GM19372 (cell line): Measurements from ENCODE around the gene VWF.

Experiments used
- ATAC-seq: cut with Tn5 transposase; IDR thresholded peaks from one replicate; pipeline ENCODE4 v1.9.1; 2021; ENCODE audit warnings: mild to moderate bottlenecking, low read depth, moderate library complexity; ENCODE audit not compliant: unreplicated experiment

The VWF gene

GRCh38 chr12:5966486-5967095 is 157.9 kb downstream of the VWF start:
- no peak for ATAC-seq

- ATAC-seq = no peak
These were observed 158.5 kb downstream of the VWF start for GRCh38 chr12:5965950-5966383.

- ATAC-seq = no peak
These were observed 159.3 kb downstream of the VWF start for GRCh38 chr12:5964913-5965900.

- ATAC-seq = no peak
These were observed 161.0 kb downstream of the VWF start for GRCh38 chr12:5963515-5963914.

- ATAC-seq = no peak
These were observed 163.7 kb downstream of the VWF start for GRCh38 chr12:5960783-5961182.

- ATAC-seq = no peak
These were observed 167.5 kb downstream of the VWF start for GRCh38 chr12:5956987-5957386.

- no peak for ATAC-seq
These were observed 169.8 kb downstream of the VWF start for GRCh38 chr12:5954661-5955060.

- no peak for ATAC-seq
These were observed 170.5 kb downstream of the VWF start for GRCh38 chr12:5953835-5954586.

GRCh38 chr12:5952031-5952430 is 172.4 kb downstream of the VWF start:
- ATAC-seq = no peak

GRCh38 chr12:5948696-5949095 is 175.8 kb downstream of the VWF start:
- ATAC-seq = no peak

- no peak for ATAC-seq
These were observed 177.5 kb downstream of the VWF start for GRCh38 chr12:5947006-5947405.

- no peak for ATAC-seq
These were observed 178.1 kb downstream of the VWF start for GRCh38 chr12:5946388-5946787.

- no peak for ATAC-seq
These were observed 179.1 kb downstream of the VWF start, which contains the start of gene ANO2 for GRCh38 chr12:5945071-5946008. TSS of gene ANO2 (minus strand) at chr12:5945259. CDS start at chr12:5945217, 42 bp downstream.

- no peak for ATAC-seq
These were observed 179.8 kb downstream of the VWF start for GRCh38 chr12:5944688-5945070.

GRCh38 chr12:5944053-5944452 is 180.4 kb downstream of the VWF start:
- no peak for ATAC-seq

- no peak for ATAC-seq
These were observed 182.6 kb downstream of the VWF start for GRCh38 chr12:5941907-5942306.

GRCh38 chr12:5927732-5928516 is 196.5 kb downstream of the VWF start:
- no peak for ATAC-seq

- no peak for ATAC-seq
These were observed 198.8 kb downstream of the VWF start for GRCh38 chr12:5925646-5926045.

- ATAC-seq = no peak
These were observed 200.1 kb downstream of the VWF start for GRCh38 chr12:5924342-5924741.
